Stimulated activated naive CD8-positive, alpha-beta T cell treated with anti-CD3 and anti-CD28 coated beads, Interleukin-15, Interleukin-2, amounts not matched to agents 100 ng/mL and 50 ng/mL, for 24 hours (primary cell): ENCODE results near the gene MTHFD1.

ENCODE experiments used
- H3K27ac Mint-ChIP-seq: one replicate; pipeline ENCODE4 v1.8.0; 2021; ENCODE audit warnings: mild to moderate bottlenecking, mixed read lengths
- H3K27me3 Mint-ChIP-seq: one replicate; pipeline ENCODE4 v1.8.0; 2021; ENCODE audit warnings: mixed read lengths
- H3K36me3 Mint-ChIP-seq: one replicate; pipeline ENCODE4 v1.8.0; 2021; ENCODE audit warnings: low read depth, mixed read lengths
- H3K4me1 Mint-ChIP-seq: one replicate; pipeline ENCODE4 v1.8.0; 2021; ENCODE audit warnings: low read depth, mixed read lengths
- H3K4me3 Mint-ChIP-seq: one replicate; pipeline ENCODE4 v1.8.0; 2021; ENCODE audit warnings: mild to moderate bottlenecking, mixed read lengths
- H3K9me3 Mint-ChIP-seq: one replicate; pipeline ENCODE4 v1.8.0; 2021; ENCODE audit warnings: mixed read lengths

Gene MTHFD1

GRCh38 chr14:64506721-64507120, 118.6 kb downstream of the MTHFD1 start:
- peaks cover 76% of the 10 kb centered on the region for H3K4me1 Mint-ChIP-seq
- no peaks in the 10 kb centered on the region for H3K27me3 Mint-ChIP-seq
- peak overlapping the region; percentile 95 for H3K27ac Mint-ChIP-seq
- peaks cover 31% of the 10 kb centered on the region for H3K36me3 Mint-ChIP-seq
- peak overlapping the region; percentile 98 for H3K4me3 Mint-ChIP-seq
- H3K9me3 Mint-ChIP-seq, result no peaks in the 10 kb centered on the region

DNA sequence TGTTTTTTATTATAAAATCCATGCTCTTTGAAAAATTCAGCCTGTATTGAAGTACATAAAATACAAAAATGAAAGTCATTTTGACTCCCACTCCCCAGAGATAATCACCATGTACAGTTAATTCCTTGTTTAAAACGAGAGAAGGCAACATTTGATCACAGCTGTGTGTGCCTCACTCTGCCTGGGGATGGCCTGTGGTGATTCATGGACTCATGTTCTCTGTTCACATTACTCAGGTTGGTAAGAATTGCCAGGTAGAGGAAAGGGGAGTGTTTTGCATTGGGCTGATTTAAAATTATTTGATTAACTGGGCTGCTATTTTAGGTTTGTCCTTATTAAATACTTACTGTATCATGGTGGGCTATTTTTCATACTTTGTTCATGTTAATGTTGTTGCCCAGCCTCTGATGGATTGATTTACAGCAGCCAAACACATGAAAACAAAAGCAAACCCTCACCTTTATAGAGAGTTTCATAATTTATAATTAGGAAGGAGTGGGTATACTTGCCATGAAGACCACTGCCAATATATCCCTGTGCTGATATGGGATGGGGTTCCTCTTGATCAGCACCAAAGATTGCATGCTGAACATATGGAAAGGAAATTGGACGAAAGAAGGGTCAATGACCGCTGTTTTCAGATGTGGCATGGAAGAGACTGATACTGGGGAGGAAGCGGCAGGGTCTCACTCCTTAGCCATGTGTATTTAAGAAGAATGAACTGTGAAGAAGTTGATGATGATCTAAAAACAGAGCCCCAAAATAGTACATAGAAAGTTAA, 119.4 kb downstream of the MTHFD1 start:
- H3K36me3 Mint-ChIP-seq, result peaks cover 25% of the 10 kb centered on the region
- peak overlapping the region; percentile 98 for H3K4me3 Mint-ChIP-seq
- no peaks in the 10 kb centered on the region for H3K9me3 Mint-ChIP-seq
- peak overlapping the region; percentile 95 for H3K27ac Mint-ChIP-seq
- peaks cover 74% of the 10 kb centered on the region for H3K4me1 Mint-ChIP-seq
- no peaks in the 10 kb centered on the region for H3K27me3 Mint-ChIP-seq

- peak overlapping the region; percentile 98 for H3K4me3 Mint-ChIP-seq
- peaks cover 20% of the 10 kb centered on the region for H3K36me3 Mint-ChIP-seq
- H3K27ac Mint-ChIP-seq, result peak overlapping the region; percentile 95
- H3K4me1 Mint-ChIP-seq, result peaks cover 77% of the 10 kb centered on the region
- no peaks in the 10 kb centered on the region for H3K9me3 Mint-ChIP-seq
- no peaks in the 10 kb centered on the region for H3K27me3 Mint-ChIP-seq
These were observed 120.1 kb downstream of the MTHFD1 start for GRCh38 chr14:64508215-64508776.

DNA sequence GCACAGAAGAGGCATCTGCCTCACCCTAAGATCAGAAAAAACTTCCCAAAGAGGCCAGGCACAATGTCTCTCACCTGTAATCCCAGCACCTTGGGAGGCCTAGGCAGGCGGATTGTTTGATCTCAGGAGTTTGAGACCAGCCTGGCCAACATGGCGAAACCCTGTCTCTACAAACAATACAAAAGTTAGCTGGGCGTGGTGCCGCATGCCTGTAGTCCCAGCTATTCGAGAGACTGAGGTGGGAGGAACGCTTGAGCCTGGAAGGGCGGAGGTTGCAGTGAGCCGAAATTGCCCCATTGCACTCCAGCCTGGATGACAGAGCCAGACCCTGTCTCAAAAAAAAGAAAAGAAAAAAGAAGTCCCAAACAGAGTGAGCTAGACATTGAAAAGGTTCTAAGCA, 120.9 kb downstream of the MTHFD1 start:
- Mint-ChIP-seq H3K27ac (peak overlapping the region; percentile 95), H3K4me1 (peaks cover 81% of the 10 kb centered on the region), H3K4me3 (no peak overlapping the region), H3K9me3 (no peaks in the 10 kb centered on the region), H3K36me3 (peaks cover 23% of the 10 kb centered on the region), H3K27me3 (no peaks in the 10 kb centered on the region)
